ENCODE measurements around the gene METAP1D.

METAP1D gene

GRCh38 chr2:172021955-172022354 lies 22.2 kb downstream of the METAP1D start:
- Histone ChIP-seq H3K4me3 (ENCODE audit: extremely low read depth, insufficient read depth, low read length, poor library complexity, severe bottlenecking) (no peak overlapping the region), H3K36me3 (ENCODE audit: control insufficient read depth, insufficient read depth, low read length) (no peaks in the 10 kb centered on the region), H3K4me1 (ENCODE audit: control insufficient read depth, insufficient read depth, low read length, poor library complexity, severe bottlenecking) (peaks cover 15% of the 10 kb centered on the region), H3K27ac (ENCODE audit: low read depth, low read length, severe bottlenecking) (peak overlapping the region; percentile 41), H3K9me3 (ENCODE audit: control insufficient read depth, low read length) (no peaks in the 10 kb centered on the region)
- WGBS, 2 experiments (ENCODE audit: insufficient coverage in 2 of 2), result 45 to 46% methylated on average over 5 of the region's 5 CpGs

- no peaks in the 10 kb centered on the region for H3K9me3 ChIP-seq (ENCODE audit: control insufficient read depth, low read length)
- H3K4me3 ChIP-seq (ENCODE audit: extremely low read depth, insufficient read depth, low read length, poor library complexity, severe bottlenecking), result no peak overlapping the region
- WGBS, 2 experiments (ENCODE audit: insufficient coverage in 2 of 2), result 96 to 98% methylated on average over 4 of the region's 4 CpGs
- H3K36me3 ChIP-seq (ENCODE audit: control insufficient read depth, insufficient read depth, low read length), result no peaks in the 10 kb centered on the region
- H3K4me1 ChIP-seq (ENCODE audit: control insufficient read depth, insufficient read depth, low read length, poor library complexity, severe bottlenecking), result no peaks in the 10 kb centered on the region
- no peak overlapping the region for H3K27ac ChIP-seq (ENCODE audit: low read depth, low read length, severe bottlenecking)
Observed at GRCh38 chr2:172031536-172031935, 31.8 kb downstream of the METAP1D start.

GRCh38 chr2:172038121-172038520 lies 38.4 kb downstream of the METAP1D start:
- Histone ChIP-seq H3K27ac (ENCODE audit: low read depth, low read length, severe bottlenecking) (no peak overlapping the region), H3K9me3 (ENCODE audit: control insufficient read depth, low read length) (no peaks in the 10 kb centered on the region), H3K4me3 (ENCODE audit: extremely low read depth, insufficient read depth, low read length, poor library complexity, severe bottlenecking) (no peak overlapping the region), H3K36me3 (ENCODE audit: control insufficient read depth, insufficient read depth, low read length) (no peaks in the 10 kb centered on the region), H3K4me1 (ENCODE audit: control insufficient read depth, insufficient read depth, low read length, poor library complexity, severe bottlenecking) (no peaks in the 10 kb centered on the region)
- WGBS, 2 experiments (ENCODE audit: insufficient coverage in 2 of 2), result no CpG with 5 or more reads among the region's 3 CpGs

- Histone ChIP-seq H3K9me3 (ENCODE audit: control insufficient read depth, low read length) (no peaks in the 10 kb centered on the region), H3K27ac (ENCODE audit: low read depth, low read length, severe bottlenecking) (no peak overlapping the region), H3K4me1 (ENCODE audit: control insufficient read depth, insufficient read depth, low read length, poor library complexity, severe bottlenecking) (no peaks in the 10 kb centered on the region), H3K4me3 (ENCODE audit: extremely low read depth, insufficient read depth, low read length, poor library complexity, severe bottlenecking) (no peak overlapping the region), H3K36me3 (ENCODE audit: control insufficient read depth, insufficient read depth, low read length) (no peaks in the 10 kb centered on the region)
- 100% methylated on average over 1 of the region's 2 CpGs; no CpG with 5 or more reads in 1 of the 2 experiments for WGBS, 2 experiments (ENCODE audit: insufficient coverage in 2 of 2)
Observed at GRCh38 chr2:172038604-172039003, 38.9 kb downstream of the METAP1D start.

GRCh38 chr2:172039011-172039704 lies 39.4 kb downstream of the METAP1D start:
- WGBS, 2 experiments (ENCODE audit: insufficient coverage in 2 of 2), result 100% methylated on average over 1 of the region's 3 CpGs; no CpG with 5 or more reads in 1 of the 2 experiments
- Histone ChIP-seq H3K4me1 (ENCODE audit: control insufficient read depth, insufficient read depth, low read length, poor library complexity, severe bottlenecking) (no peaks in the 10 kb centered on the region), H3K4me3 (ENCODE audit: extremely low read depth, insufficient read depth, low read length, poor library complexity, severe bottlenecking) (no peak overlapping the region), H3K36me3 (ENCODE audit: control insufficient read depth, insufficient read depth, low read length) (no peaks in the 10 kb centered on the region), H3K27ac (ENCODE audit: low read depth, low read length, severe bottlenecking) (no peak overlapping the region), H3K9me3 (ENCODE audit: control insufficient read depth, low read length) (no peaks in the 10 kb centered on the region)

- 100% methylated on average over 1 of the region's 6 CpGs for WGBS, 2 experiments (ENCODE audit: insufficient coverage in 2 of 2)
- Histone ChIP-seq H3K27ac (ENCODE audit: low read depth, low read length, severe bottlenecking) (no peak overlapping the region), H3K4me3 (ENCODE audit: extremely low read depth, insufficient read depth, low read length, poor library complexity, severe bottlenecking) (no peak overlapping the region), H3K4me1 (ENCODE audit: control insufficient read depth, insufficient read depth, low read length, poor library complexity, severe bottlenecking) (no peaks in the 10 kb centered on the region), H3K36me3 (ENCODE audit: control insufficient read depth, insufficient read depth, low read length) (no peaks in the 10 kb centered on the region), H3K9me3 (ENCODE audit: control insufficient read depth, low read length) (no peaks in the 10 kb centered on the region)
Observed at GRCh38 chr2:172040311-172040710, 40.6 kb downstream of the METAP1D start.

GRCh38 chr2:172046080-172046678 lies 46.4 kb downstream of the METAP1D start:
- Histone ChIP-seq H3K27ac (ENCODE audit: low read depth, low read length, severe bottlenecking) (peak overlapping the region; percentile 7), H3K9me3 (ENCODE audit: control insufficient read depth, low read length) (no peaks in the 10 kb centered on the region), H3K4me3 (ENCODE audit: extremely low read depth, insufficient read depth, low read length, poor library complexity, severe bottlenecking) (no peak overlapping the region), H3K36me3 (ENCODE audit: control insufficient read depth, insufficient read depth, low read length) (no peaks in the 10 kb centered on the region), H3K4me1 (ENCODE audit: control insufficient read depth, insufficient read depth, low read length, poor library complexity, severe bottlenecking) (peaks cover 3% of the 10 kb centered on the region)
- WGBS, 2 experiments (ENCODE audit: insufficient coverage in 2 of 2), result no CpG with 5 or more reads among the region's 1 CpG

GRCh38 chr2:172046866-172047565 lies 47.3 kb downstream of the METAP1D start:
- WGBS, 2 experiments (ENCODE audit: insufficient coverage in 2 of 2), result 96% methylated on average over 3 of the region's 3 CpGs
- Histone ChIP-seq H3K27ac (ENCODE audit: low read depth, low read length, severe bottlenecking) (peak overlapping the region; percentile 81), H3K9me3 (ENCODE audit: control insufficient read depth, low read length) (no peaks in the 10 kb centered on the region), H3K36me3 (ENCODE audit: control insufficient read depth, insufficient read depth, low read length) (no peaks in the 10 kb centered on the region), H3K4me1 (ENCODE audit: control insufficient read depth, insufficient read depth, low read length, poor library complexity, severe bottlenecking) (peaks cover 3% of the 10 kb centered on the region), H3K4me3 (ENCODE audit: extremely low read depth, insufficient read depth, low read length, poor library complexity, severe bottlenecking) (no peak overlapping the region)

- H3K4me1 ChIP-seq (ENCODE audit: control insufficient read depth, insufficient read depth, low read length, poor library complexity, severe bottlenecking), result peaks cover 3% of the 10 kb centered on the region
- H3K36me3 ChIP-seq (ENCODE audit: control insufficient read depth, insufficient read depth, low read length), result no peaks in the 10 kb centered on the region
- H3K9me3 ChIP-seq (ENCODE audit: control insufficient read depth, low read length), result no peaks in the 10 kb centered on the region
- 89 to 98% methylated on average over 4 to 6 of the region's 8 CpGs for WGBS, 2 experiments (ENCODE audit: insufficient coverage in 2 of 2)
- peak overlapping the region; percentile 13 for H3K27ac ChIP-seq (ENCODE audit: low read depth, low read length, severe bottlenecking)
- H3K4me3 ChIP-seq (ENCODE audit: extremely low read depth, insufficient read depth, low read length, poor library complexity, severe bottlenecking), result no peak overlapping the region
Observed at GRCh38 chr2:172047566-172048507, 48.1 kb downstream of the METAP1D start.
